IPS-20b (cell line): ENCODE data around the gene RALB.

ENCODE experiments used
- H3K27ac ChIP-seq: one replicate; pipeline ENCODE4 v1.5.1; 2013; ENCODE audit warnings: low read length
- H3K27me3 ChIP-seq: 2 replicates; pipeline ENCODE4 v1.6.1; 2013; ENCODE audit warnings: mild to moderate bottlenecking, low read length, inconsistent platforms; ENCODE audit not compliant: insufficient read depth
- H3K36me3 ChIP-seq: 2 replicates; pipeline ENCODE4 v1.6.1; 2013; ENCODE audit warnings: low read depth, mild to moderate bottlenecking, inconsistent platforms, low read length, moderate library complexity; ENCODE audit not compliant: insufficient read depth
- H3K4me1 ChIP-seq: 2 replicates; pipeline ENCODE4 v1.6.1; 2013; ENCODE audit warnings: mild to moderate bottlenecking, control low read depth, inconsistent platforms, low read length, moderate library complexity; ENCODE audit not compliant: insufficient read depth
- H3K4me3 ChIP-seq: 2 replicates; pipeline ENCODE4 v1.5.1; 2013; ENCODE audit warnings: mild to moderate bottlenecking, low read length, inconsistent platforms
- H3K9ac ChIP-seq: 2 replicates; pipeline ENCODE4 v1.6.1; 2013; ENCODE audit warnings: low read depth, mild to moderate bottlenecking, inconsistent platforms, low read length, moderate library complexity
- H3K9me3 ChIP-seq: 2 replicates; pipeline ENCODE4 v1.6.1; 2013; ENCODE audit warnings: mild to moderate bottlenecking, low read depth, low read length, inconsistent platforms; ENCODE audit not compliant: insufficient read depth

The RALB gene

GRCh38 chr2:120323214-120323613 is 70.6 kb downstream of the RALB start:
- Histone ChIP-seq H3K36me3 (no peaks in the 10 kb centered on the region), H3K27ac (no peak overlapping the region), H3K4me1 (no peaks in the 10 kb centered on the region), H3K4me3 (no peak overlapping the region), H3K9me3 (no peaks in the 10 kb centered on the region), H3K9ac (no peak overlapping the region), H3K27me3 (peaks cover 23% of the 10 kb centered on the region)

- H3K36me3 ChIP-seq = no peaks in the 10 kb centered on the region
- H3K27me3 ChIP-seq = peaks cover 30% of the 10 kb centered on the region
- no peak overlapping the region for H3K9ac ChIP-seq
- H3K27ac ChIP-seq = no peak overlapping the region
- no peak overlapping the region for H3K4me3 ChIP-seq
- no peaks in the 10 kb centered on the region for H3K4me1 ChIP-seq
- H3K9me3 ChIP-seq = no peaks in the 10 kb centered on the region
These were observed 71.3 kb downstream of the RALB start for GRCh38 chr2:120323807-120324399.

GRCh38 chr2:120324933-120325332 is 72.3 kb downstream of the RALB start:
- H3K4me1 ChIP-seq = no peaks in the 10 kb centered on the region
- no peak overlapping the region for H3K27ac ChIP-seq
- H3K4me3 ChIP-seq = no peak overlapping the region
- peaks cover 34% of the 10 kb centered on the region for H3K27me3 ChIP-seq
- no peaks in the 10 kb centered on the region for H3K36me3 ChIP-seq
- H3K9me3 ChIP-seq = no peaks in the 10 kb centered on the region
- H3K9ac ChIP-seq = no peak overlapping the region

- Histone ChIP-seq H3K9ac (no peak overlapping the region), H3K9me3 (no peaks in the 10 kb centered on the region), H3K27me3 (peaks cover 28% of the 10 kb centered on the region), H3K36me3 (no peaks in the 10 kb centered on the region), H3K4me1 (no peaks in the 10 kb centered on the region), H3K4me3 (no peak overlapping the region), H3K27ac (no peak overlapping the region)
These were observed 73.4 kb downstream of the RALB start for GRCh38 chr2:120326066-120326465.

GRCh38 chr2:120330946-120331822 is 78.5 kb downstream of the RALB start:
- peaks cover 28% of the 10 kb centered on the region for H3K27me3 ChIP-seq
- no peak overlapping the region for H3K4me3 ChIP-seq
- H3K27ac ChIP-seq = no peak overlapping the region
- no peaks in the 10 kb centered on the region for H3K4me1 ChIP-seq
- H3K9me3 ChIP-seq = no peaks in the 10 kb centered on the region
- no peaks in the 10 kb centered on the region for H3K36me3 ChIP-seq
- H3K9ac ChIP-seq = no peak overlapping the region

GRCh38 chr2:120331903-120332302 is 79.3 kb downstream of the RALB start:
- H3K4me3 ChIP-seq = no peak overlapping the region
- H3K4me1 ChIP-seq = no peaks in the 10 kb centered on the region

GRCh38 chr2:120332384-120332783 is 79.7 kb downstream of the RALB start:
- Histone ChIP-seq H3K9ac (no peak overlapping the region), H3K27ac (no peak overlapping the region), H3K27me3 (peaks cover 29% of the 10 kb centered on the region), H3K36me3 (no peaks in the 10 kb centered on the region), H3K4me1 (no peaks in the 10 kb centered on the region), H3K9me3 (no peaks in the 10 kb centered on the region), H3K4me3 (no peak overlapping the region)

More at GRCh38 chr2:120331903-120332302, 79.3 kb downstream of the RALB start:
- H3K27me3 ChIP-seq = peaks cover 34% of the 10 kb centered on the region
- no peaks in the 10 kb centered on the region for H3K9me3 ChIP-seq
- no peak overlapping the region for H3K9ac ChIP-seq
- H3K36me3 ChIP-seq = no peaks in the 10 kb centered on the region
- H3K27ac ChIP-seq = no peak overlapping the region

GRCh38 chr2:120334068-120334467 is 81.4 kb downstream of the RALB start:
- Histone ChIP-seq H3K9ac (no peak overlapping the region), H3K4me1 (no peaks in the 10 kb centered on the region), H3K4me3 (no peak overlapping the region), H3K36me3 (no peaks in the 10 kb centered on the region), H3K27ac (no peak overlapping the region), H3K27me3 (peaks cover 25% of the 10 kb centered on the region), H3K9me3 (no peaks in the 10 kb centered on the region)

GRCh38 chr2:120336749-120337148 is 84.1 kb downstream of the RALB start:
- H3K27ac ChIP-seq = no peak overlapping the region
- H3K4me3 ChIP-seq = no peak overlapping the region
- H3K9ac ChIP-seq = no peak overlapping the region

GRCh38 chr2:120338015-120338414 is 85.4 kb downstream of the RALB start:
- no peak overlapping the region for H3K27ac ChIP-seq

More at GRCh38 chr2:120336749-120337148, 84.1 kb downstream of the RALB start:
- Histone ChIP-seq H3K27me3 (peaks cover 46% of the 10 kb centered on the region), H3K9me3 (no peaks in the 10 kb centered on the region), H3K36me3 (no peaks in the 10 kb centered on the region), H3K4me1 (no peaks in the 10 kb centered on the region)

GRCh38 chr2:120341977-120342376 is 89.3 kb downstream of the RALB start:
- no peaks in the 10 kb centered on the region for H3K9me3 ChIP-seq
- H3K36me3 ChIP-seq = no peaks in the 10 kb centered on the region
- H3K9ac ChIP-seq = no peak overlapping the region
- peaks cover 88% of the 10 kb centered on the region for H3K27me3 ChIP-seq
- no peak overlapping the region for H3K27ac ChIP-seq
- peaks cover 3% of the 10 kb centered on the region; the same call in 1 of the 2 replicates for H3K4me1 ChIP-seq
- no peak overlapping the region for H3K4me3 ChIP-seq

More at GRCh38 chr2:120338015-120338414, 85.4 kb downstream of the RALB start:
- H3K27me3 ChIP-seq = peaks cover 59% of the 10 kb centered on the region
- H3K36me3 ChIP-seq = no peaks in the 10 kb centered on the region
- no peak overlapping the region for H3K9ac ChIP-seq
- H3K4me1 ChIP-seq = no peaks in the 10 kb centered on the region
- no peaks in the 10 kb centered on the region for H3K9me3 ChIP-seq
- H3K4me3 ChIP-seq = no peak overlapping the region

GRCh38 chr2:120342446-120342845 is 89.8 kb downstream of the RALB start:
- Histone ChIP-seq H3K4me3 (no peak overlapping the region), H3K27me3 (peaks cover 92% of the 10 kb centered on the region), H3K9ac (no peak overlapping the region), H3K4me1 (peaks cover 4% of the 10 kb centered on the region; the same call in 1 of the 2 replicates), H3K27ac (no peak overlapping the region), H3K36me3 (no peaks in the 10 kb centered on the region), H3K9me3 (no peaks in the 10 kb centered on the region)
